GM23248 (cell line): ENCODE data around the gene SPOCD1. TPM values are rescaled to one million over a fixed set of nuclear protein-coding genes. Genes with fewer than 3 reads are reported as not detected.
A peak's percentile ranks its signal among the peaks of the same experiment; 100 is the strongest.

Source experiments
- DNase-seq: peaks from one replicate; pipeline ENCODE4 v3.0.0-alpha.2; 2015
- H2AFZ ChIP-seq: fragments of 200-600 bp; sonication (generic); 2 replicates; pipeline ENCODE4 v1.6.1; 2016; ENCODE audit warnings: antibody characterized with exemption
- H3F3A ChIP-seq: fragments of 200-600 bp; sonication (generic); 2 replicates; pipeline ENCODE4 v1.6.1; 2016; ENCODE audit warnings: mild to moderate bottlenecking, antibody characterized with exemption, mixed run types; ENCODE audit not compliant: insufficient read depth
- H3K27ac ChIP-seq: fragments of 200-600 bp; sonication (generic); 2 replicates; pipeline ENCODE4 v1.5.1; 2016; ENCODE audit warnings: mild to moderate bottlenecking
- H3K27me3 ChIP-seq: fragments of 200-600 bp; sonication (generic); replicated peaks from 2 replicates; pipeline ENCODE4 v1.6.1; 2016; ENCODE audit warnings: mild to moderate bottlenecking; ENCODE audit not compliant: insufficient read depth
- H3K36me3 ChIP-seq: fragments of 200-600 bp; sonication (generic); 2 replicates; pipeline ENCODE4 v1.6.1; 2016; ENCODE audit warnings: low read depth, mild to moderate bottlenecking
- H3K4me1 ChIP-seq: fragments of 200-600 bp; sonication (generic); 2 replicates; pipeline ENCODE4 v1.6.1; 2016; ENCODE audit warnings: mild to moderate bottlenecking; ENCODE audit not compliant: insufficient read depth
- H3K4me2 ChIP-seq: fragments of 200-600 bp; sonication (generic); one replicate; pipeline ENCODE4 v1.6.1; 2016; ENCODE audit warnings: mild to moderate bottlenecking; ENCODE audit not compliant: unreplicated experiment
- H3K4me3 ChIP-seq: fragments of 200-600 bp; sonication (generic); 2 replicates; pipeline ENCODE4 v1.5.1; 2016; ENCODE audit warnings: mild to moderate bottlenecking
- H3K79me2 ChIP-seq: fragments of 200-600 bp; sonication (generic); 2 replicates; pipeline ENCODE4 v1.6.1; 2016; ENCODE audit warnings: mild to moderate bottlenecking; ENCODE audit not compliant: insufficient read depth
- H3K9ac ChIP-seq: fragments of 200-600 bp; sonication (generic); 2 replicates; pipeline ENCODE4 v1.6.1; 2016; ENCODE audit warnings: mild to moderate bottlenecking
- H3K9me2 ChIP-seq: fragments of 200-600 bp; sonication (generic); 2 replicates; pipeline ENCODE4 v1.6.1; 2016; ENCODE audit warnings: mixed run types, mild to moderate bottlenecking, moderate library complexity; ENCODE audit not compliant: insufficient read depth
- H3K9me3 ChIP-seq: fragments of 200-600 bp; sonication (generic); one replicate; pipeline ENCODE4 v1.6.1; 2017; ENCODE audit warnings: low read depth
- H4K20me1 ChIP-seq: fragments of 200-600 bp; sonication (generic); 2 replicates; pipeline ENCODE4 v1.6.0; 2016; ENCODE audit not compliant: insufficient read depth
- EZH2 ChIP-seq: fragments of 200-600 bp; sonication (generic); IDR thresholded peaks from 2 replicates; pipeline ENCODE4 v1.6.1; 2018; ENCODE audit warnings: antibody characterized with exemption, mild to moderate bottlenecking; ENCODE audit not compliant: insufficient read depth, poor library complexity, severe bottlenecking
- EZH2phosphoT487 ChIP-seq: fragments of 200-600 bp; sonication (generic); IDR thresholded peaks from 2 replicates; pipeline ENCODE4 v1.6.1; 2018; ENCODE audit warnings: antibody characterized with exemption, moderate library complexity, mild to moderate bottlenecking, low read depth; ENCODE audit not compliant: insufficient read depth
- WGBS, 2 experiments: methylation state at CpG; one replicate each; pipeline ENCODE4 v1.1.6; 2015 to 2017; ENCODE audit warnings: low lambda C conversion rate in 2 of 2, low coverage in 1 of 2; ENCODE audit errors: missing lambda C conversion rate in 2 of 2; 5-methylcytosine and 5-hydroxymethylcytosine counted together
- in situ Hi-C: fragments of 300-500 bp; cut with MboI; formaldehyde crosslinking; loops from 2 replicates; pipeline ENCODE4 v1.15.0; 2020
- polyA plus RNA-seq: library from polyadenylated mRNA; unstranded; fragments of >200 nt; fragmentation: Nextera tagmentation; extraction: Ambion mirVana; gene quantifications from 2 replicates; pipeline ENCODE4 v1.2.1, GENCODE V29; 2016
- total RNA-seq: library from RNA; depleted of rRNA; stranded (reverse); fragments of >200 nt; shearing (Covaris generic); gene quantifications from 2 replicates; pipeline ENCODE4 v1.2.3, GENCODE V29; 2014

The SPOCD1 gene
- total and polyA plus RNA-seq, 2 experiments from 2014 or later, result 27.9 to 43.0 TPM

DNA sequence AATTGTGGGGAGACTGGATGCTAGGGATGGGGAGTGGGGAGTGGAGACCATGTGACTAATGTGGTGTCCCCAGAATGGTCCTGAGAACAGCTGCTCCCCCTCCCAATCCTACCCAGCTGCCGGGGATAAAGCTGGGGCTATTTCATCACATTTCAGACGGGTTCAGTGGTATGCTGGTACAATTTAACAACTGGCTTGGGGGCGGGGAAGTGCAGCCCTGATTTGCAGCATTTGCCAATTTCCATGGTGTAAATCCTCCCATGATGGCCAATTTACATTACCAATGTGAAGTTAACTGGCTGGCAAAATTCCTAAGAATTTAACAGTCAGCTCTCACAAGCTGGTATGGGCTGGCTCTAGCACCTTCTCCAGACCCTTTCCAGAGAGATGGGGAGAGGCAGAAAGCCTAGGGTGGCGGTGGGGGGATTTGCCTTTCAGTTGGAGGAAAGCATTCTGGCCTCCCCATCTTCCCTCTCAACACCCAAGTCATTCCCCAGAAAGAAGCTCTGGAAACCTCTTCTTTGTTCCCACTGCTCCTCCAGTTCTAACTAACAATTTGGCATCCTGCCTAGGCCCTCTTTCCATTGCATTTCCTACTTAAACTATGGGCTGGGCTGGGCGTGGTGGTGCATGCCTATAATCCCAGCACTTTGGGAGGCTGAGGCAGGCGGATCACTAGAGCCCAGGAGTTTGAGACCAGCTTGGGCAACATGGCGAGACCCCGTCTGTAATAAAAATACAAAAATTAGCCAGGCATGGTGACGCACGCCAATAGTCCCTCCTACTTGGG is 40.4 kb downstream of the SPOCD1 start:
- 79% methylated on average over 10 of the region's 10 CpGs for WGBS, 2 experiments
- Histone ChIP-seq H3F3A (no peaks in the 10 kb centered on the region), H3K4me2 (no peak overlapping the region), H3K4me1 (0 out of 2 replicates have a peak, but pooled peaks cover 5% of the 10 kb centered on the region), H3K27me3 (peaks cover 36% of the 10 kb centered on the region), H3K79me2 (no peaks in the 10 kb centered on the region), H3K36me3 (no peaks in the 10 kb centered on the region), H3K4me3 (no peak overlapping the region), H3K9ac (no peak overlapping the region), H3K27ac (no peak overlapping the region), H2AFZ (no peak overlapping the region), H4K20me1 (no peaks in the 10 kb centered on the region), H3K9me2 (no peaks in the 10 kb centered on the region), H3K9me3 (no peaks in the 10 kb centered on the region)
- no peak for DNase-seq
- TF ChIP-seq EZH2phosphoT487, result no peak
- no peak for TF ChIP-seq EZH2
- in situ Hi-C loops, result no loop called here

DNA sequence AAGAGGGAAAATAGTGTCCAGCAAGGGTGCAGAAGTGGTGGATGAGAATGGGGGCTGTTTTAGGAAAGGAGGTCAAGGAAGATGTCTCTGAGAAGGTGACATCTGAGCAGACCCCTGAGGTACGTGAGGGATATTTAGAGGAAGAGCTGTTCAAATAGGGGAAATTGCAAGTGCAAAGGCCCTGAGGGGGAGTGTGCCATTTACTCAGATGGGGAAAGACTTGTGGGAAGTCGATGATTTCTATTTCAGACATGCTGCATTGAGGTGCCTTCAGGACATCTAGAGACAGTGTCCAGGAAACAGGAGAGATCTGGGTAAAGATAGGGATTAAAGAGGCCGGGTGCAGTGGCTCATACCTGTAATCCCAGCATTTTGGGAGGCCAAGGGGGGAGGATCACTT is 41.3 kb downstream of the SPOCD1 start:
- H3F3A ChIP-seq, result no peaks in the 10 kb centered on the region
- no peak overlapping the region for H3K4me3 ChIP-seq
- DNase-seq, result no peak
- no peaks in the 10 kb centered on the region for H3K79me2 ChIP-seq
- no peaks in the 10 kb centered on the region for H3K9me3 ChIP-seq
- WGBS, 2 experiments, result 60 to 68% methylated on average over 3 of the region's 3 CpGs
- H3K9me2 ChIP-seq, result no peaks in the 10 kb centered on the region
- peaks cover 36% of the 10 kb centered on the region for H3K27me3 ChIP-seq
- H3K4me1 ChIP-seq, result 0 out of 2 replicates have a peak, but pooled peaks cover 5% of the 10 kb centered on the region
- H3K9ac ChIP-seq, result no peak overlapping the region
- TF ChIP-seq EZH2phosphoT487 (no peak), EZH2 (no peak)
- no peak overlapping the region for H3K4me2 ChIP-seq
- H3K36me3 ChIP-seq, result no peaks in the 10 kb centered on the region
- no peak overlapping the region for H3K27ac ChIP-seq
- H2AFZ ChIP-seq, result no peak overlapping the region
- in situ Hi-C loops, result no loop called here
- no peaks in the 10 kb centered on the region for H4K20me1 ChIP-seq

DNA sequence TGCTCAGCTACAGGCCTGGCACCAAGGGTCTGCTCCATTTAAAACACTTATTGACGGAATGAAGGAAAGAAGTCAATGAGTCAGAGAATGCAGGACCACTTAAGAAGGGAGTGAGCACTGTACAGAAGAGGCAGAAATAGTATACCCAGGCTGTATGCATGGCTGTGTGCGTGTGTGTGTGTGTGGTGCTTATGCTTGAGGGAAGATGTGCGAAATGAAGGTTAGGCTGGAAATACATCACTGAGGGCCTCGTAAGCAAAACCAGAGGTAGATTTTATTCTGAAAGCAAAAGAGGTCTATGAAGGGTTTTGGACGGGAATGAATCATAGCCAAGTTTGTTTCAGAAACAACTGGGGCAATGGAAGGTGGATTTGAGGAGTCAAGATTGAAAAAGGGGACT is 42.0 kb downstream of the SPOCD1 start:
- Histone ChIP-seq H3K4me3 (no peak overlapping the region), H3F3A (no peaks in the 10 kb centered on the region), H4K20me1 (no peaks in the 10 kb centered on the region), H3K27me3 (peaks cover 36% of the 10 kb centered on the region), H3K4me2 (no peak overlapping the region), H3K9me3 (no peaks in the 10 kb centered on the region), H3K9me2 (no peaks in the 10 kb centered on the region), H3K4me1 (0 out of 2 replicates have a peak, but pooled peaks cover 5% of the 10 kb centered on the region), H3K79me2 (no peaks in the 10 kb centered on the region), H3K9ac (no peak overlapping the region), H2AFZ (no peak overlapping the region), H3K36me3 (no peaks in the 10 kb centered on the region), H3K27ac (no peak overlapping the region)
- WGBS, 2 experiments, result 89 to 92% methylated on average over 5 of the region's 5 CpGs
- in situ Hi-C loops, result no loop called here
- no peak for TF ChIP-seq EZH2phosphoT487
- TF ChIP-seq EZH2, result no peak
- no peak for DNase-seq

DNA sequence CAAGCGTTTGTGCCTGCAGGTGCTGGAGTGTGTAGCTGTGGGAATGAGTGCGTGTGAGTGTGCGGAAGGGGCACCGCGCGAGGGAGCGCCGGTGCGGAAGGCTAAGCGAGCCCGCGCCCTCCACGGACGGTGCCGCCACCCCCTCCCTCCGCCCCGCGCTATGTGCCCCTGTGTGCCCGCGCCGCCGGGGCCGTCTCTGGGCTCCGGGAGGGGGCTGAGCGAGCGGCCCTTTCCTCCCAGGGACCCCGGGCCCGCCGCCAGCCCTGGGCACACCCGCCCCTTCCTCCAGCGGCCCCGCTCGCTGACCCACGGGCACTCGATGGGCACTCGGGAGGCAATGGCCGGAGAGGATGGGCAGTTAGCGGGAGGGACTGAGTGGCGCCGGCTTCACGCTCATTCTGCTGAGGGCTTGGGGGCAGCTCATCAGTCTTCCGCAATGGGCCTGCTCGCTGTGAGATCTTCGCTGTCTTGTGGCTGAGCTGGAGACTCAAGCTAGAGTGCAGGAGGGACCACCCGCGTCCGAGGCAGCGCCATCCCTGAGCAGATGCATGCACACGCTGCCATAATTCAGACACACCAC is 43.1 kb downstream of the SPOCD1 start:
- peaks cover 36% of the 10 kb centered on the region for H3K27me3 ChIP-seq
- no peaks in the 10 kb centered on the region for H4K20me1 ChIP-seq
- H3K9me2 ChIP-seq, result no peaks in the 10 kb centered on the region
- H3K36me3 ChIP-seq, result no peaks in the 10 kb centered on the region
- H3K9ac ChIP-seq, result no peak overlapping the region
- no peaks in the 10 kb centered on the region for H3F3A ChIP-seq
- in situ Hi-C loops, result no loop called here
- peak overlapping the region; percentile 46 for H3K4me3 ChIP-seq
- H3K4me2 ChIP-seq, result peak overlapping the region; percentile 65
- H3K27ac ChIP-seq, result no peak overlapping the region
- no peaks in the 10 kb centered on the region for H3K79me2 ChIP-seq
- DNase-seq, result no peak
- H3K4me1 ChIP-seq, result 0 out of 2 replicates have a peak, but pooled peaks cover 5% of the 10 kb centered on the region
- H2AFZ ChIP-seq, result peak overlapping the region; percentile 13; the same call in 1 of the 2 replicates
- TF ChIP-seq EZH2phosphoT487 (no peak), EZH2 (no peak)
- H3K9me3 ChIP-seq, result no peaks in the 10 kb centered on the region
- 25 to 31% methylated on average over 22 to 32 of the region's 49 CpGs for WGBS, 2 experiments
